ENCODE data around the gene FNIP2. TPM values are rescaled to one million over a fixed set of nuclear protein-coding genes. Genes with fewer than 3 reads are reported as not detected.

The FNIP2 gene
- total RNA-seq, 1 donor from 2014 or later: 44.0 TPM

DNA sequence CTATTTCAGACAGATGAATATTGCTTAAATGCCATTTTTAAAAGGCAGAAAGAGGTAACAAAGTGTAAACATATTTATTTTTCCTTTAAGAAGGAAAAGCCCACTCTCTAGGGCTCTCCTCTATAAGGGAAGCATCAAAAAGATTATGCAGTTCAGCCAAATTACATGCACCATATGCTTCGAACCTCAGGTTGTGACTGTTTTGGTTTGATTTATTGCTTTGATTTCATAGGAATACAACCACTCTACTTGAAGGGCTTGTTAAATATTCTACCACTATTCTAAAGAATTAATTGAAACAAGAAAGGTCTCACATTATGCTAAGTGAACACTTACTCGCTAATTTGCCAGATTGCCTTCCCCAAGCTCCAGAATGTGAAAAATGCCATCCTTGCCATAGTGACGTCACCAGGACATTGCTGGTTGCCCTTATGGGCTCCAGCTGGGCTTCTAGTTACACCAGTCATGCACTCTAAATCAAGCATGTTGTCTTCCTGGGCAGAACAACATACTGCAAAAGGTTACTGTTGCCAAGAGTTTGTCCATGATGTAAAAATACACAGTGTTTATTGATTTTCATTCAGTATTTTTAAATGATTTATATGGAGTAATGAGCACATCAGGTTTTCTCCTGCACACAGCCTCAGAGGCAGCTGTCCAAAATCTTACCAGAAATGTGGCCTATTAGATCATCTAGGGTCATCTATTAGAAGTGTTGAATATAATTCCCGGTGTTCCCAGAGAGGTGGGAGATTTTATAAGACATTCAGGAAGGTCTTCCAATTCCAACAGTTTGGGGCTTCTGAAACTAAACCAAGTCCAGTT is 169.6 kb downstream of the FNIP2 start:
- no peak for DNase-seq
- no peaks in the 10 kb centered on the region for H3K9me3 ChIP-seq (replicated peaks)
- TF ChIP-seq, protein P1, sequence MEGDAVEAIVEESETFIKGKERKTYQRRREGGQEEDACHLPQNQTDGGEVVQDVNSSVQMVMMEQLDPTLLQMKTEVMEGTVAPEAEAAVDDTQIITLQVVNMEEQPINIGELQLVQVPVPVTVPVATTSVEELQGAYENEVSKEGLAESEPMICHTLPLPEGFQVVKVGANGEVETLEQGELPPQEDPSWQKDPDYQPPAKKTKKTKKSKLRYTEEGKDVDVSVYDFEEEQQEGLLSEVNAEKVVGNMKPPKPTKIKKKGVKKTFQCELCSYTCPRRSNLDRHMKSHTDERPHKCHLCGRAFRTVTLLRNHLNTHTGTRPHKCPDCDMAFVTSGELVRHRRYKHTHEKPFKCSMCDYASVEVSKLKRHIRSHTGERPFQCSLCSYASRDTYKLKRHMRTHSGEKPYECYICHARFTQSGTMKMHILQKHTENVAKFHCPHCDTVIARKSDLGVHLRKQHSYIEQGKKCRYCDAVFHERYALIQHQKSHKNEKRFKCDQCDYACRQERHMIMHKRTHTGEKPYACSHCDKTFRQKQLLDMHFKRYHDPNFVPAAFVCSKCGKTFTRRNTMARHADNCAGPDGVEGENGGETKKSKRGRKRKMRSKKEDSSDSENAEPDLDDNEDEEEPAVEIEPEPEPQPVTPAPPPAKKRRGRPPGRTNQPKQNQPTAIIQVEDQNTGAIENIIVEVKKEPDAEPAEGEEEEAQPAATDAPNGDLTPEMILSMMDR (IDR thresholded peaks at IDR 0.05; ENCODE audit: borderline replicate concordance): no peak
- no peaks in the 10 kb centered on the region for H3K4me1 ChIP-seq
- intact Hi-C loops (cut with micrococcal nuclease): no loop called here
- no peaks in the 10 kb centered on the region for H3K27me3 ChIP-seq (ENCODE audit: low read depth)
- no peaks in the 10 kb centered on the region for H3K36me3 ChIP-seq
- H3K4me3 ChIP-seq: no peak overlapping the region
- no peak overlapping the region for H3K27ac ChIP-seq (replicated peaks)

DNA sequence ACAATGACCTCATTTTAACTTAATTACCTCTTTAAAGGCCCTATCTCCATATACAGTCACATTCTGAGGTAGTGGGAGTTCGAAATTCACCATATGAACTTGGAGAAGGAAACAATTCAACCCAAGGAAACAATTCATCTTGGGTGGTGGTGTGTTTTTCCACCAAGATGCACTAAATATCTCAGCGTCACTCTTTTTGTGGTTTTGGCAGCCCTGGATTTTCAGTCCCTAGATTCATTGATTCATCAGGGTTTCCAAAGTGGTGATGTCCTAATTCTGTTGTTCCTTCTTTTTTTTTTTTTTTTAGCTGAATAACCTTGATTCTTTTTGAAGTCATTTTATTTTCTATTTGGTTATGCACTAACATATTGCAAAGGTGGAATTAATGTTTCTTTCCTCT is 171.4 kb downstream of the FNIP2 start:
- DNase-seq: no peak
- no peaks in the 10 kb centered on the region for H3K4me1 ChIP-seq
- intact Hi-C loops (cut with micrococcal nuclease): no loop called here
- TF ChIP-seq, protein P1 (IDR thresholded peaks at IDR 0.05; ENCODE audit: borderline replicate concordance): no peak
- no peaks in the 10 kb centered on the region for H3K36me3 ChIP-seq
- H3K4me3 ChIP-seq: no peak overlapping the region
- no peak overlapping the region for H3K27ac ChIP-seq (replicated peaks)
- H3K27me3 ChIP-seq (ENCODE audit: low read depth): no peaks in the 10 kb centered on the region
- no peaks in the 10 kb centered on the region for H3K9me3 ChIP-seq (replicated peaks)

DNA sequence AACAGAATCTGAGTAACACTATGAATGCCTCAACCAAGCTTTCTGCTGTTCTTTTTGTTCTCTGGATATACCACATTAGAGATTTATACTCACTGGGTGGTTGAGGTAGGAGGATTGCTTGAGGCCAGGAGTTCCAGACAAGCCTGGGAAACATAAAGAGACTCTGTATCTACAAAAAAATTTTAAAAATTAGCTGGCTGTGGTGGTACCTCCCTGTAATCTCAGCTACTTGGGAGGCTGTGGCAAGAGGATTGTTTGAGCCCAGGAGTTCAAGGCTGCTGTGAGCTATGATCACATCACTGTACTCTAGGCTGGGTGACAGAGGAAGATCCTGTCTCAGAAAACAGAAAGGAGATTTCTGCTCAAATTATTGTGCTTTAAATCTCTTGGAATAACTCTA is 172.5 kb downstream of the FNIP2 start:
- DNase-seq: no peak
- Histone ChIP-seq H3K27ac (replicated peaks) (no peak overlapping the region), H3K27me3 (ENCODE audit: low read depth) (no peaks in the 10 kb centered on the region), H3K4me1 (no peaks in the 10 kb centered on the region), H3K9me3 (replicated peaks) (no peaks in the 10 kb centered on the region), H3K36me3 (no peaks in the 10 kb centered on the region), H3K4me3 (no peak overlapping the region)
- TF ChIP-seq, protein P1 (IDR thresholded peaks at IDR 0.05; ENCODE audit: borderline replicate concordance): no peak
- intact Hi-C loops (cut with micrococcal nuclease): no loop called here

DNA sequence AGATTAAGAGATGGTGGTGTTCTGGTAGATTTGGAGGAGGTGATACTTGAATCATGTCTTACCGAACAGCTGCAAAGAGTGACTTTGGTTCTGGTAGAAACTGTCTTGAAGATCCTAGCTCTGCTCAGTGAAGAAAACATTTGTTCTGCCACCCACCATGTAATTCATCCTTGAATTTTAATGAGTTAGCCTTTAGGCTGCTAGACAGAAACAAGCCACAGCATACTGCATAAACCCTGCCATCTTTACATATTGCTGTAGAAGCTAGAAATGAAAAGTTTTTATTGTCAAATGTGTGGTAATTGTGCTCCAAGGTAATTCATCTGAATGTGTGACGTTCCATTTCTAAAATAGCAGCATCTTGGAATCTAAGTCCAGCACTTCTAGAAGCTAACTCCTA is 173.1 kb downstream of the FNIP2 start:
- TF ChIP-seq, protein P1 (IDR thresholded peaks at IDR 0.05; ENCODE audit: borderline replicate concordance): no peak
- intact Hi-C loops (cut with micrococcal nuclease): no loop called here
- no peak for DNase-seq
- Histone ChIP-seq H3K4me3 (no peak overlapping the region), H3K27me3 (ENCODE audit: low read depth) (no peaks in the 10 kb centered on the region), H3K9me3 (replicated peaks) (no peaks in the 10 kb centered on the region), H3K4me1 (no peaks in the 10 kb centered on the region), H3K36me3 (no peaks in the 10 kb centered on the region), H3K27ac (replicated peaks) (no peak overlapping the region)

DNA sequence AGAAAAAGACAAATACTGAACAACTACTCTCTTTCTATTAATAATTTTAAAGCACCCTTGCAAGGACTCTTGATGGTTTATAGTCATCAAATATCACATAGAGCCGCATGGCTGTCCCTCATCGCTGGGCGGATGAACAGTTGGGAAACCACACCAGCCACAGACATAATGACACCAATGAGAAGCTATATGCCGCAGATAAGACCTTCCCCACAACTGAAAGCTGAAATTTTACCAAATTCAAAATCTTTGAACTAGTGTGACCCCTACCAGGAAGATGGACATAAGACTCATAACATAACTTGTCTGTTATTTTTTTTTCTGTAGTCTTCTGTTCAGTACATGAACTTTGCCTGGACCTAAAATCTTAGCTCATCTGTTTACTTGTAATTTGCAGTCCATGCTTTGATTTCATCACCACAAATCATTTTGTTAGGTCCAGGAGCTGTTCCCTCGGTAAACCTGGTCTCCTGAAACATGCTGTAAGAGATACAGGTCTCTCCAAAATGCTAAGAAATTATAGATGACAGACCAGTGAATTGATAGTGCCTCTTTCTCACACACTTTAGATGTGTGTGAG is 176.8 kb downstream of the FNIP2 start:
- Histone ChIP-seq H3K9me3 (replicated peaks) (no peaks in the 10 kb centered on the region), H3K36me3 (no peaks in the 10 kb centered on the region), H3K4me1 (peaks cover 7% of the 10 kb centered on the region), H3K4me3 (no peak overlapping the region), H3K27me3 (ENCODE audit: low read depth) (no peaks in the 10 kb centered on the region), H3K27ac (replicated peaks) (no peak overlapping the region)
- intact Hi-C loops (cut with micrococcal nuclease): no loop called here
- TF ChIP-seq, protein P1 (IDR thresholded peaks at IDR 0.05; ENCODE audit: borderline replicate concordance): no peak
- no peak for DNase-seq

All from left ventricle myocardium inferior (tissue), 1 donor.